ENCODE results near the gene YPEL4.

Gene YPEL4

GRCh38 chr11:57630171-57630570, 19.5 kb downstream of the YPEL4 start:
- no peak for DNase-seq

GRCh38 chr11:57626895-57627294, 22.8 kb downstream of the YPEL4 start:
- DNase-seq: no peak

- DNase-seq: no peak
Measured at GRCh38 chr11:57624864-57625263, 24.8 kb downstream of the YPEL4 start.

GRCh38 chr11:57622263-57622662, 27.4 kb downstream of the YPEL4 start:
- DNase-seq: no peak

- no peak for DNase-seq
Measured at GRCh38 chr11:57620467-57620866, 29.2 kb downstream of the YPEL4 start.

DNA sequence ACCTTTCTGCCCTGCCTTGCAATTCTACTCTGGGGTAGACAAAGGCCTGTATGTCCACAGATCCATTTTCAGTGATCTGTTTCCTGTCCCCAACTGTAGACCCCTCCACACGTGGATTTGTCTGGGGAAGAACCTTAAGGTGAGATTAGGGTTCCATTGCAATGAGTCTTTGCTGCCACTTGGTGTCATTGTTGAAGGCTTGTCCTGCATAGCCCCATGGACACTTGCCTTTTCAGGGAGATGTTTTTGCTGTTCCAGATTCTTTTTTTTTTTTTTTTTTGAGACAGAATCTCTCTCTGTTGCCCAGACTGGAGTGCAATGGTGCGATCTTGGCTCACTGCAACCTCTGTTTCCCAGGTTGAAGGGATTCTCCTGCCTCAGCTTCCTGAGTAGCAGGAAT, 30.4 kb downstream of the YPEL4 start:
- DNase-seq: no peak

DNA sequence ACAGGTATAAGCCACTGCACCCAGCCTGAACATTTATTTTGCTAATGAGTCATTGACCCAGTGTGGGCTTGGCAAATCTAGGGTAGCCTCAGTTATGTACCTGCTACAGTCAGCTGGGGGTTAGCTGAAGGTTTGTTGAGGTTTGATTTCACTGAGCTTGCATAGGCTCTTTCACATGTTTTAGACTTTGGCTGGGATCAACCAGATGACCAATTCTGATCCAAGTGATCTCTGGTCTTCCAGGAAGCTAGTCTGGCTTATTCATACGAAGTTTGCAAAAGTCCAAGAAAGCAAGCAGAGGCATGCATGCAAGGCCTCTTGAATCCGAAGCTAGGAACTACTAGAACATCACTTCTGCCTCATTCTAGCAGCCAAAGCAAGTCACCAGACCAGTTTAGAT, 31.3 kb downstream of the YPEL4 start:
- no peak for DNase-seq

DNA sequence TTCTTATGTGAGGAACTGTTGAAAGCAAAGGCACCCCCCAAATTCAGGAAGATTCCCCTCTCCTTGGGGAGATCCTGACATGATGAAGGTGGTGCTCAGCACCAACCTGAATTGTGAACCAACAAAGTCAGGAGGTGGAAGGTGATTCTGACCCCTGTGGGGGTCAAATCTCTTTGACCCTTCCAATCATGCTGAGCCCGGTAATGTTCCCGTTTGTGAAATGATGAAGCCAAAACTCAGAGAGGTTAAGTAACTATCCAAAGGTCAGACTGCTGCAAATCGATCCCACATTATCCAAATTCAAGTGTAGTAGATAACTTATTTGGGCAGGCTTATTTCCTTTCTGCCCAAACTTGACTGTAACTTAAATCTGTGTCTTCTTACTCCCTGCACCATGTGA, 33.1 kb downstream of the YPEL4 start:
- no peak for DNase-seq

DNA sequence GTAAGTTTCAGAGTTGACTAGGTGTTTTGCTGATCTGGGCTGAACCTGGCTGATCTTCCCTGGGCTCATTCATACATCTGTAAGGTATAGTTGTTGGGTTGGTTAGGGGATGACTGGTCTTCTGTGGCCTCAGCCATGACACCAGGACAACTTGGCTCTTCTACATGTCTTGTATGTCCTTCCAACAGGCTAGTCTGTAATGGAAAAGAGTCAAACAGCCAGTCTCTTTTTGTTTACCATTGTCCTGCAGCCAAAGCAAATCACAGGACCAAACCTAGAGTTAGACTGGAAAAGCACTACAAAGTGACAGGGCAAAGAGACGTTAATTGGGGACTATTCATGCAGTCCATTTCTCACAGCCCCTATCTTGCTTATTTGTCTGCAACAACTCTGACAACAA, 34.4 kb downstream of the YPEL4 start:
- DNase-seq: no peak

- no peak for DNase-seq
Measured at GRCh38 chr11:57614234-57614772, 35.4 kb downstream of the YPEL4 start.

DNA sequence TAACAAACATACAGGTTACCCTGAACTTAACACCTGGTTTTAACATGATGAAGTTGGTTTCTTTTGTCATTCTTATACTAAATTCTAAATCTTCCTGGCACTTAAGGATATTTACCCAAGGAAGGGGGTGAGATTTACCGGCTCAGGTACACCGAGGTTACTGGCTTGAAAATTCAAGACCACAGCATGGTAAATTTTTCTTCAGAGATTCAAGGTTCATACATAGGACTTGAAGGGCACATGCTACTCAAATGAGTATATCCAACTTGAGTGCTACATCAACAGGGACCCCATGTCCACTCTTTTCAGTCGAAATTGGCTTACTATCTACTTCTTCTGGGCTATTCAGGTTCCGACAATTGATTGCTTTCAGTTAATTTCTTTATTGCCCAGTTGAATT, 39.5 kb downstream of the YPEL4 start:
- no peak for DNase-seq

GRCh38 chr11:57605028-57605420, 44.7 kb downstream of the YPEL4 start:
- DNase-seq: no peak

GRCh38 chr11:57604296-57605027, 45.2 kb downstream of the YPEL4 start:
- no peak for DNase-seq

DNA sequence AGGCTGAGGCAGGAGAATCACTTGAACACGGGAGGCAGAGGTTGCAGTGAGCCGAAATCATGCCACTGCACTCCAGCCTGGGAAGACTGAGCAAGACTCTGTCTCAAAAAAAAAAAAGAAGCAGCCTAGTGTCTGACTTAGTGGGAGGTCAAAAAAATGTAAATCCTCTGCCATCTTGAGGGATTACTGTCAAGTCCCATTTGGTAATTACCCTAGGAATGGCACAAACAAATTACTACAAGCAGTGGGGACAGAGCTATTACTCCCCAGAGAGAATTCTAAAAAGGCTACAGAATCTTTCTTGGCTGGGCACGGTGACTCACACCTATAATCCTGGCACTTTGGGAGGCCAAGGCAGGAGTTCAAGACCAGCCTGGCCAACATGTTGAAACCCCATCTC, 48.4 kb downstream of the YPEL4 start:
- DNase-seq: no peak

DNA sequence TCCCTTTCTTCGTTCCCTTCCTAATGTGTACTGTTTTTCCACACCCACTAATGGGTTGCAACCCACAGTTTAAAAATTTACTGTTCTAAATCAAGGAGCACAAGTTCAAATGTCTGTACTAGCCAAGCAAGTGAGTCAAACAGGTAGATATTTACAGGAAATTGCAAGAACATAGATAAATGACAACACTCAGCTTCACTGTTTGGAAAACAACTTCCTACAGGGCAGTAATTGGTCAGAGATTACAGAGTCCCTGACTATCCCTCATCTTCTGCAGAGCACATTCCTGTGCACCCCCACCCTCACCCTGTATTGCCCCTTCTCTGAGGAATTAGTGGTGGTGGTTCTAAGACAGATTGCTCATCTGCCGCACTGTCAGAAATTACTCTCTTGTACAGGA, 50.3 kb downstream of the YPEL4 start:
- no peak for DNase-seq

GRCh38 chr11:57598831-57599155, 50.9 kb downstream of the YPEL4 start:
- DNase-seq: no peak

- DNase-seq: no peak
Measured at GRCh38 chr11:57597916-57598830, 51.5 kb downstream of the YPEL4 start.

DNA sequence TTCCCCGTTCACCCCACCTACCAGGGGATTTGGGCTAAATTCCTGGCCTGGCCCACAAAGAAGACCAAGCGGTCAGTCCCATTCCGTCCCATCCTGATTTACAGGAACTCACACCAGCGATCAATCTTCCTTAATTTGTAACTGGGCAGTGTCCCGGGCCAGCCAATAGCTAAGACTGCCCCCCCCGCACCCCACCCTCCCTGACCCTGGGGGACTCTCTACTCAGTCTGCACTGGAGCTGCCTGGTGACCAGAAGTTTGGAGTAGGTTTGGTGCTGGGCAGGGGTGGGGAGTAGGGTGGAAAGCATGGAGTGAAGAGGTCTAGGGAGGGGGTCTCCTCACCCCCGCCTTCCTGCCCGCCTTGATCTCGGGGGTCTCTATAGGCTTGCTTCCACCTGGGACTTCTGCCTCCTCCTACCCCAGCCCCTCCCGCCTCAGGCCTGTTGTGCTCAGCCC, 52.2 kb downstream of the YPEL4 start, which contains the start of gene SERPING1:
Gene SERPING1, plus strand, starts transcription at position 225 of the 455 bp plus-strand sequence. CDS start 586 bp downstream, outside the sequence.
- no peak for DNase-seq

- no peak for DNase-seq
Measured at GRCh38 chr11:57596266-57596885, 53.3 kb downstream of the YPEL4 start.

Data from NCI-H1048 (cell line).